ENCODE data around the gene SYK.

- TF ChIP-seq CTCF (IDR thresholded peaks at IDR 0.05 in 4 of 5, conservative IDR thresholded peaks at IDR 0.05 in 1 of 5) = no peak
- TF ChIP-seq POLR2A (IDR thresholded peaks at IDR 0.05) = no peak
Observed at GRCh38 chr9:90878562-90878961, 76.9 kb downstream of the SYK start.
